GM12892 (cell line): ENCODE measurements around the gene CACNA1E.

Source experiments
- DNase-seq: peaks from one replicate; pipeline ENCODE4 v3.0.0; 2011; ENCODE audit not compliant: insufficient read length
- FAIRE-seq: peaks from 2 replicates; lab custom pipeline; 2011; peaks lifted over from hg19 to GRCh38; lab: Jason Lieb, UNC
- POLR2A ChIP-seq: IDR thresholded peaks from 2 replicates; pipeline ENCODE4 v1.6.1; 2011; ENCODE audit warnings: low read depth, low read length, control low read depth
- POLR2AphosphoS5 ChIP-seq: IDR thresholded peaks from 2 replicates; pipeline ENCODE4 v1.6.1; 2011; ENCODE audit warnings: low read depth, low read length, control low read depth
- TAF1 ChIP-seq: IDR thresholded peaks from 2 replicates; pipeline ENCODE4 v1.6.1; 2011; ENCODE audit warnings: low read depth, mild to moderate bottlenecking, control low read depth, low read length, borderline replicate concordance

CACNA1E gene

GRCh38 chr1:181772714-181773113, 289.4 kb downstream of the CACNA1E start:
- no peak for DNase-seq
- FAIRE-seq, result no peak
- TF ChIP-seq POLR2A (no peak), POLR2AphosphoS5 (no peak), TAF1 (no peak)

- TF ChIP-seq POLR2AphosphoS5 (no peak), TAF1 (no peak), POLR2A (no peak)
- FAIRE-seq (no peak), DNase-seq (no peak)
Measured at GRCh38 chr1:181776044-181776443, 292.7 kb downstream of the CACNA1E start.

DNA sequence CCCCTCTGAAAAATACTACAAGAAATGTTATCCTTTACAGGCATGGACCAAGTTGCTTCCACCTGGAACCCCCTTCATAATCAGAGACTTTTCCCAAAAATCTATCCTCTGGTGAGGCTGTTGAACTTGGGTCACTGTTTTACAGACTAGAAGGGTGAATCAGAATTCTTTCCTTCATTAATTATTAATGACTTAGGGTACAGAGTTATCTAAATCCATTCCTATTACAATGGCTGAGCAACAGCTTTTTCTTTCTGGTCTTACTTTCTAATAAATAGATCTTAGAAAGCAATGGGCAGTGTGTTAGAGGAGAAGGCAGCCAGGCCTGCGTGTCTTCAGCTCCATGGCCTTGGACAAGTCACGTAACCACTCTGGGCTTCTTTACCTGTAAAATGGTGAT, 294.0 kb downstream of the CACNA1E start:
- FAIRE-seq (no peak), DNase-seq (no peak)
- TF ChIP-seq POLR2A (no peak), POLR2AphosphoS5 (no peak), TAF1 (no peak)

- TF ChIP-seq POLR2A (no peak), POLR2AphosphoS5 (no peak), TAF1 (no peak)
- no peak for FAIRE-seq
- DNase-seq, result no peak
Measured at GRCh38 chr1:181777812-181778211, 294.5 kb downstream of the CACNA1E start.

DNA sequence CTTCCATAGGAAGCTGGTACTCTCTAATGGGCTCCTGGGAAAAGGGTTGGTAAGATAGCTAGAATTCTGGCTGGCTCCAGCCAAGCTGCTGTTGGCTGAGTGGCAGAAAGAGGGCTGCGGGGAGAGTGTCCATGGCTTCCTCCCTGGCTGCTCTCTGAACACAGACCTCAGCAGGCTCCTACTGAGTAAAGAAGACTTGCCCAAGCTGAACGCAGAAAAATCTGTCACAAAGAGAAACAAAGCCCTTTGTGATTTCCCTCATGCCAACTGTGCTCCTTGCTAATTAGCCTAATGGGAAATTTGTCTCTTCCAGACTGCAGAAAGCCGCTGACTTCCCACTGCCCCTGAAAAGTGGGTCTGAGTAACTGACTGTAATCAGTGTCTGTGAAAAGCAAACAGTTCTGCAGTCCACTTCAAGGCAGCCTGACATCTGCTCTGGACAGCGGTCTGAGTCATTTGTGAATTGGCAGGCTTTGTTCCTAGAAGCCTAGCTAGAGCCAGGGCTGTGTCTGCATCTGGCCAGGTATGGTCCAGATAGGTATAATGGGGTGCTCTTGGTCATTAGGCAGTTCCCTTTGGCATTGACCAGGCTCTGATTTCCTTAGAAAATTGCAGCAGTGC, 295.4 kb downstream of the CACNA1E start:
- no peak for DNase-seq
- FAIRE-seq, result no peak
- TF ChIP-seq POLR2AphosphoS5 (no peak), POLR2A (no peak), TAF1 (no peak)

GRCh38 chr1:181779343-181779742, 296.0 kb downstream of the CACNA1E start:
- FAIRE-seq (no peak), DNase-seq (no peak)
- no peak for TF ChIP-seq TAF1
- no peak for TF ChIP-seq POLR2AphosphoS5
- no peak for TF ChIP-seq POLR2A

- TF ChIP-seq TAF1 (no peak), POLR2AphosphoS5 (no peak), POLR2A (no peak)
- no peak for FAIRE-seq
- no peak for DNase-seq
Measured at GRCh38 chr1:181783208-181783607, 299.9 kb downstream of the CACNA1E start.

GRCh38 chr1:181784039-181784683, 300.8 kb downstream of the CACNA1E start:
- FAIRE-seq, result no peak
- no peak for DNase-seq
- TF ChIP-seq POLR2A (no peak), TAF1 (no peak), POLR2AphosphoS5 (no peak)

DNA sequence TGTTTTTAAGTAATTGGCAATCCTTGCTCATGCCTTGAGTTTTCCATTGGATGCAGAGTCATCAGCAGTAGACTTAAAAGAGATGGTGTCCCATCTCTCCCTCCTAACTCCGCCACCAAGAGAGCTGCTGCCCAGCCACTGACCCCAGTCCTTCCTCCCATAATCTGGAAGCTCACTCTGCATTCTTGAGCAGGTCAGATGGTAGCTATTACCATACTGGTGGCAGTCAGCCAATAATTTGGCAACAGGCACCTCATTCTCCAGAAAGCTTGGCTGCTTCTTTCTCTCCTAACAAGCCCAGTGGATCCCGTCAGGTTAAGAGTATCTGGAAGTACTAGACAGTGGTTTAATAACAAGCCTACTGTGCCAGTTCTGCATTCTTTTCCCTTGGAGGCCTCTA, 306.1 kb downstream of the CACNA1E start:
- no peak for TF ChIP-seq POLR2AphosphoS5
- FAIRE-seq, result no peak
- no peak for DNase-seq

GRCh38 chr1:181791721-181792120, 308.4 kb downstream of the CACNA1E start:
- no peak for FAIRE-seq

GRCh38 chr1:181793831-181794230, 310.5 kb downstream of the CACNA1E start:
- TF ChIP-seq POLR2A (no peak), POLR2AphosphoS5 (0 out of 2 replicates have a peak, but pooled peaks have one; percentile 2), TAF1 (no peak)
- DNase-seq, result no peak
- no peak for FAIRE-seq

More at GRCh38 chr1:181791721-181792120, 308.4 kb downstream of the CACNA1E start:
- no peak for TF ChIP-seq POLR2AphosphoS5
- TF ChIP-seq TAF1, result no peak
- TF ChIP-seq POLR2A, result no peak
- no peak for DNase-seq

DNA sequence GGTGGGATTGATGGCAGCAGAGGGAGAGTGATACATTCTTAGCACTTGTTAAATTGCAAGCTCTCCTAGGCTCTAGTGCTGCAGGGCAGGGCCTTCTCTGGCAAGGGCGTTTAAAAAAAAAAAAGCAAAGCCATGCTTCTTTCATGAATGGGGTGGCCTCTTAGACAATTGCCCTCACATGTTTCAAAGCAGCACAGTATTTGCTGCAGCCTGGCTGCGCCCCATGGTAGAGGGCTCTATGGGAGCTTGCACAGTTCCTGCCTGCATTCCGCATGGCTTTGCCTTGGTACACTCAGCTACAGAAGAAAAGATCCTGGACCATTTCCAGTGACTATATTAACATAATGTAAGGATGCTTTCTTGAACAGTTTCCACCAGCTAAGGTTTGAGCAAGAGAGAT, 311.0 kb downstream of the CACNA1E start:
- FAIRE-seq, result no peak
- no peak for DNase-seq
- TF ChIP-seq TAF1 (no peak), POLR2AphosphoS5 (no peak), POLR2A (no peak)
